GM23338 (cell line): ENCODE measurements around the gene PRG2. TPM values are rescaled to one million over a fixed set of nuclear protein-coding genes. Genes with fewer than 3 reads are reported as not detected.

Experiments
- ATAC-seq: fragments of 200-7000 bp; cut with Tn5 transposase; 3 replicates; pipeline ENCODE4 v1.9.1; 2020
- DNase-seq: peaks from one replicate; pipeline ENCODE4 v3.0.0-alpha.2; 2015; ENCODE audit warnings: low spot score
- H2AFZ ChIP-seq: fragments of 200-600 bp; sonication (generic); 2 replicates; pipeline ENCODE4 v1.8.0; 2016; ENCODE audit warnings: antibody characterized with exemption, mild to moderate bottlenecking, moderate library complexity
- H3F3A ChIP-seq: fragments of 200-600 bp; sonication (generic); replicated peaks from 2 replicates; pipeline ENCODE4 v1.8.0; 2017; ENCODE audit warnings: antibody characterized with exemption, mixed run types, low read depth
- H3K27ac ChIP-seq: fragments of 200-600 bp; sonication (generic); 2 replicates; pipeline ENCODE4 v1.6.1; 2016; ENCODE audit warnings: low read depth
- H3K27me3 ChIP-seq: fragments of 200-600 bp; sonication (generic); 2 replicates; pipeline ENCODE4 v1.8.0; 2016; ENCODE audit warnings: mild to moderate bottlenecking, mixed run types, moderate library complexity; ENCODE audit not compliant: insufficient read depth
- H3K36me3 ChIP-seq: fragments of 200-600 bp; sonication (generic); 2 replicates; pipeline ENCODE4 v1.8.0; 2016; ENCODE audit warnings: mild to moderate bottlenecking; ENCODE audit not compliant: insufficient read depth
- H3K4me1 ChIP-seq: fragments of 200-600 bp; sonication (generic); 2 replicates; pipeline ENCODE4 v1.8.0; 2016; ENCODE audit warnings: mild to moderate bottlenecking, moderate library complexity; ENCODE audit not compliant: insufficient read depth
- H3K4me2 ChIP-seq: fragments of 200-600 bp; sonication (generic); 2 replicates; pipeline ENCODE4 v1.7.1; 2017; ENCODE audit warnings: mixed run types
- H3K4me3 ChIP-seq: fragments of 200-600 bp; sonication (generic); 2 replicates; pipeline ENCODE4 v1.6.1; 2016; ENCODE audit warnings: mixed run types
- H3K79me2 ChIP-seq: fragments of 200-600 bp; sonication (generic); replicated peaks from 2 replicates; pipeline ENCODE4 v1.8.0; 2017; ENCODE audit warnings: mild to moderate bottlenecking; ENCODE audit not compliant: insufficient read depth
- H3K9me2 ChIP-seq: fragments of 200-600 bp; sonication (generic); 2 replicates; pipeline ENCODE4 v1.8.0; 2017; ENCODE audit not compliant: insufficient read depth
- H4K20me1 ChIP-seq: fragments of 200-600 bp; sonication (generic); replicated peaks from 2 replicates; pipeline ENCODE4 v1.8.0; 2017; ENCODE audit warnings: mild to moderate bottlenecking; ENCODE audit not compliant: insufficient read depth
- H3K27ac Mint-ChIP-seq: 2 replicates; pipeline ENCODE4 v1.8.0; 2020; ENCODE audit warnings: inconsistent platforms, mild to moderate bottlenecking, moderate library complexity, mixed read lengths
- H3K27me3 Mint-ChIP-seq: 3 replicates; pipeline ENCODE4 v1.8.0; 2022; ENCODE audit warnings: low read depth, mild to moderate bottlenecking, moderate library complexity, mixed read lengths, inconsistent platforms; ENCODE audit not compliant: insufficient read depth, poor library complexity
- H3K36me3 Mint-ChIP-seq: 3 replicates; pipeline ENCODE4 v1.8.0; 2021; ENCODE audit warnings: low read depth, mild to moderate bottlenecking, inconsistent platforms, moderate library complexity, mixed read lengths
- H3K4me1 Mint-ChIP-seq: 3 replicates; pipeline ENCODE4 v1.8.0; 2020; ENCODE audit warnings: mild to moderate bottlenecking, inconsistent platforms, mixed read lengths
- H3K4me3 Mint-ChIP-seq: 3 replicates; pipeline ENCODE4 v1.8.0; 2021; ENCODE audit warnings: moderate library complexity, mild to moderate bottlenecking, inconsistent platforms, mixed read lengths
- H3K9me3 Mint-ChIP-seq: 3 replicates; pipeline ENCODE4 v1.8.0; 2020; ENCODE audit warnings: moderate library complexity, mild to moderate bottlenecking, inconsistent platforms, mixed read lengths
- ETS1 ChIP-seq: IDR thresholded peaks from 2 replicates; pipeline ENCODE4 v1.6.1; 2016; ENCODE audit warnings: antibody characterized with exemption
- EZH2 ChIP-seq: fragments of 200-600 bp; sonication (generic); IDR thresholded peaks from one replicate; pipeline ENCODE4 v1.8.0; 2017; ENCODE audit warnings: antibody characterized with exemption, mild to moderate bottlenecking, low read depth; ENCODE audit not compliant: unreplicated experiment
- STAT1 ChIP-seq: IDR thresholded peaks from one replicate; pipeline ENCODE4 v1.6.1; 2016; ENCODE audit warnings: antibody characterized with exemption; ENCODE audit not compliant: unreplicated experiment
- ZNF331 ChIP-seq: fragments of 250-450 bp; sonication (Bioruptor Pico); IDR thresholded peaks from 2 replicates; pipeline ENCODE4 v1.5.0; 2020; ENCODE audit warnings: low read depth, mild to moderate bottlenecking, moderate library complexity
- ZNF462 ChIP-seq: fragments of 250-450 bp; sonication (Bioruptor Pico); IDR thresholded peaks from 2 replicates; pipeline ENCODE4 v1.5.0; 2020; ENCODE audit warnings: mild to moderate bottlenecking, moderate library complexity
- polyA plus RNA-seq: library from polyadenylated mRNA; unstranded; fragments of >200 nt; fragmentation: Nextera tagmentation; extraction: Ambion mirVana; gene quantifications from 2 replicates; pipeline ENCODE4 v1.2.1, GENCODE V29; 2016
- total RNA-seq: library from RNA; depleted of rRNA; stranded (reverse); fragments of >200 nt; shearing (Covaris generic); gene quantifications from 2 replicates; pipeline ENCODE4 v1.2.3, GENCODE V29; 2014

PRG2 gene
- total and polyA plus RNA-seq, 2 experiments from 2014 or later = not detected

GRCh38 chr11:57392066-57392762 lies 1.8 kb upstream of the PRG2 start (continued):
- TF ChIP-seq ZNF462 (CRISPR knock-in tag) (no peak), EZH2 (no peak)

- Histone ChIP-seq H3K4me1 (no peaks in the 10 kb centered on the region), H3K27ac (no peak overlapping the region), H3K36me3 (no peaks in the 10 kb centered on the region), H3F3A (no peaks in the 10 kb centered on the region), H4K20me1 (no peaks in the 10 kb centered on the region), H3K4me3 (no peak overlapping the region), H3K9me2 (peaks cover 5% of the 10 kb centered on the region), H3K79me2 (no peaks in the 10 kb centered on the region), H3K27me3 (no peaks in the 10 kb centered on the region), H2AFZ (no peak overlapping the region), H3K4me2 (no peak overlapping the region)
- H3K27me3 Mint-ChIP-seq = no peaks in the 10 kb centered on the region
- H3K4me3 Mint-ChIP-seq = no peak overlapping the region
- TF ChIP-seq ZNF462 (CRISPR knock-in tag) (no peak), ETS1 (no peak), STAT1 (no peak), ZNF331 (no peak), EZH2 (no peak)
- no peaks in the 10 kb centered on the region for H3K36me3 Mint-ChIP-seq
- DNase-seq (no peak), ATAC-seq (no peak)
- H3K27ac Mint-ChIP-seq = no peak overlapping the region
- no peaks in the 10 kb centered on the region for H3K4me1 Mint-ChIP-seq
- no peaks in the 10 kb centered on the region for H3K9me3 Mint-ChIP-seq
These were observed 1.1 kb upstream of the PRG2 start for GRCh38 chr11:57391539-57391938.
